Activated naive CD8-positive, alpha-beta T cell treated with anti-CD3 and anti-CD28 coated beads, Interleukin-2, amount 10 ng/mL, durations not matched to agents 7 days and 5 days (primary cell): ENCODE data around the gene THADA. TPM values are rescaled to one million over a fixed set of nuclear protein-coding genes. Genes with fewer than 3 reads are reported as not detected.
A peak's percentile ranks its signal among the peaks of the same experiment; 100 is the strongest.
"Not testable (repeated sequence)": the region's sequence is repeated elsewhere in the genome, so short reads cannot be mapped to it uniquely, and the experiment has no call there.

Experiments
- ATAC-seq: fragments of 150-1000 bp; cut with Tn5 transposase; one replicate; pipeline ENCODE4 v1.10.0; 2021; ENCODE audit warnings: low read depth, moderate library complexity
- POLR2A ChIA-PET: fragments of 350-600 bp; sonication (Branson Sonifier 250); formaldehyde crosslinking; loops from one replicate; lab custom pipeline; 2021; ENCODE audit warnings: antibody characterized with exemption; lab: Charles Lee
- DNase-seq: peaks from one replicate; pipeline ENCODE4 v3.0.0; 2021
- H3K27ac Mint-ChIP-seq: one replicate; pipeline ENCODE4 v1.8.0; 2022; ENCODE audit warnings: mild to moderate bottlenecking, mixed read lengths
- H3K27me3 Mint-ChIP-seq: one replicate; pipeline ENCODE4 v1.8.0; 2022; ENCODE audit warnings: mild to moderate bottlenecking, moderate library complexity, mixed read lengths
- H3K36me3 Mint-ChIP-seq: one replicate; pipeline ENCODE4 v1.8.0; 2021; ENCODE audit warnings: mild to moderate bottlenecking, mixed read lengths
- H3K4me1 Mint-ChIP-seq: one replicate; pipeline ENCODE4 v1.8.0; 2021; ENCODE audit warnings: mixed read lengths
- H3K4me3 Mint-ChIP-seq: one replicate; pipeline ENCODE4 v1.8.0; 2022; ENCODE audit warnings: mild to moderate bottlenecking, moderate library complexity, mixed read lengths
- H3K9me3 Mint-ChIP-seq: one replicate; pipeline ENCODE4 v1.8.0; 2021; ENCODE audit warnings: mixed read lengths
- total RNA-seq, 2 experiments: library from RNA; stranded (reverse); gene quantifications; one replicate each; pipeline ENCODE4 v1.2.3, GENCODE V29; 2021

THADA gene
- total RNA-seq, 2 experiments from 2014 or later: 30.5 to 30.8 TPM

DNA sequence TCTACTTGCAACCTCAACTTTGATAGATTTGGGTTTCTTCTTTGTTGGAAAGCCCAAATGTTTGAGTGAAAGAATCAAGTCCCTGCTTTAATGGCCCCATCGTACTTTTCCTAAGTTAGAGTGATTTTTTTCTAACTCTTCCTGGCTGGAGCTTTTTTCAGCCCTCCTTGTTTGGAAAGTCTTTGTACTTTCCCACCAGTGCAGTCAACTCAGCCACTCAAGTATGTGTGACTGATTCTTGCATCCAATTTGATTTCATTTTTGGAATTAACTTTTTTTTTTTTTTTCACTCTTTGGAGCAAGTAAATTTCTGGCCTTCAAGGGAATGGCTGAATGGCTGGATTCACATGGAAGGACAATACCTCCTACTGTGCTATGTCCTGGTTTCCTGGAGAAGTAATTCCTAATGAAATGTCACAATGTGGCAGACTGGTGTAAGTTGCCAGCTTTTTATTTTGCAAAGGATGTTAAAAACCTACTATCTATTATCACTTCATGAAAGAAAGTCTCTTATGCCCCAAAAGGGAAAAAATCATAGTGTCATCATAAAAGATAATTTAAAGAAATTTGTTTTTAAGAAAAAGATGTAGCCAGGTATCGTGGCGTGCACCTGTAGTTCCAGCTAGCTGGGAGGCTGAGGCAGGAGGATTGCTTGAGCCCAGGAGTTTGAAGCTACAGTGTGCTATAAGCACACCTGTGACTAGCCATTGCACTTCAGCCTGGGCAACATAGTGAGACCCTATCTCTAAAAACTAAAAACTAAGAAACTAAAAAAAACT lies 293.5 kb downstream of the THADA start:
- ATAC-seq (no peak), DNase-seq (no peak)
- H3K36me3 Mint-ChIP-seq: peaks cover 12% of the 10 kb centered on the region
- H3K27me3 Mint-ChIP-seq: no peaks in the 10 kb centered on the region
- no peaks in the 10 kb centered on the region for H3K9me3 Mint-ChIP-seq
- H3K27ac Mint-ChIP-seq: no peak overlapping the region
- H3K4me1 Mint-ChIP-seq: peaks cover 11% of the 10 kb centered on the region
- no peak overlapping the region for H3K4me3 Mint-ChIP-seq
- POLR2A ChIA-PET: interaction anchor here (0.6 kb wide), 1 partner anchor 374 kb away, joined by 3 read pairs; no protein-coding TSS in a partner anchor

GRCh38 chr2:43300781-43301583 lies 294.9 kb downstream of the THADA start:
- POLR2A ChIA-PET: interaction anchor here (0.6 kb wide), 1 partner anchor 753 kb away, joined by 5 read pairs; no protein-coding TSS in a partner anchor
- ATAC-seq: no peak
- Mint-ChIP-seq H3K4me3 (no peak overlapping the region), H3K9me3 (no peaks in the 10 kb centered on the region), H3K27ac (no peak overlapping the region), H3K27me3 (no peaks in the 10 kb centered on the region), H3K4me1 (peaks cover 11% of the 10 kb centered on the region), H3K36me3 (peaks cover 12% of the 10 kb centered on the region)
- no peak for DNase-seq

GRCh38 chr2:43300222-43300621 lies 295.6 kb downstream of the THADA start:
- ATAC-seq: no peak
- POLR2A ChIA-PET: no interaction called here
- no peak overlapping the region for H3K27ac Mint-ChIP-seq

DNA sequence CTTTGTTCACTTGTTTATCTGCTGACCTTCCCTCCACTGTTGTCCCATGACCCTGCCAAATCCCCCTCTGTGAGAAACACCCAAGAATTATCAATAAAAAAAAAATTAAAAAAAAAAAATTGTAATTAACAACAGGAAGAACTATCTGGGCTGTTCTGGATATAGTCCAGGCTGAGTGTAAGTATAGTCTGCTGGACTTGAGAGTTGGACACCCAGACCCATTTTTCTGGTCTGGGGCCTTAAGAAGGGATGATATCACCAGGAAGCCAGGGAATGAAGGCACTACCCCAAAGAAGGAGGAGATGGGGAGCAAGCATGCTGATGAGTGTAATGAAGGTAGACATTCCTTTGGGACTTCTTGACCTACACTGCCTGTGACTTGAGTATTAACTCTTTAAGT lies 297.3 kb downstream of the THADA start:
- peaks cover 5% of the 10 kb centered on the region for H3K36me3 Mint-ChIP-seq
- POLR2A ChIA-PET: no interaction called here
- no peaks in the 10 kb centered on the region for H3K27me3 Mint-ChIP-seq
- DNase-seq (no peak), ATAC-seq (no peak)
- no peaks in the 10 kb centered on the region for H3K9me3 Mint-ChIP-seq
- H3K4me3 Mint-ChIP-seq: no peak overlapping the region
- H3K4me1 Mint-ChIP-seq: peaks cover 17% of the 10 kb centered on the region
- H3K27ac Mint-ChIP-seq: no peak overlapping the region

More at GRCh38 chr2:43300222-43300621, 295.6 kb downstream of the THADA start:
- peaks cover 7% of the 10 kb centered on the region for H3K4me1 Mint-ChIP-seq
- no peak overlapping the region for H3K4me3 Mint-ChIP-seq
- H3K36me3 Mint-ChIP-seq: peaks cover 6% of the 10 kb centered on the region
- H3K27me3 Mint-ChIP-seq: no peaks in the 10 kb centered on the region
- no peak for DNase-seq
- no peaks in the 10 kb centered on the region for H3K9me3 Mint-ChIP-seq

DNA sequence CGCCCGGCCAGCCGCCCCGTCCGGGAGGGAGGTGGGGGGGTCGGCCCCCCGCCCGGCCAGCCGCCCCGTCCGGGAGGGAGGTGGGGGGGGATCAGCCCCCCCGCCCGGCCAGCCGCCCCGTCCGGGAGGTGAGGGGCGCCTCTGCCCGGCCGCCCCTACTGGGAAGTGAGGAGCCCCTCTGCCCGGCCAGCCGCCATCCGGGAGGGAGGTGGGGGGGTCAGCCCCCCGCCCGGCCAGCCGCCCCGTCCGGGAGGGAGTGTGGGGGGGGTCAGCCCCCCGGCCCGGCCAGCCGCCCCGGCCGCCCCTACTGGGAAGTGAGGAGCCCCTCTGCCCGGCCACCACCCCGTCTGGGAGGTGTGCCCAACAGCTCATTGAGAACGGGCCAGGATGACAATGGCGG lies 298.1 kb downstream of the THADA start:
- H3K9me3 Mint-ChIP-seq, H3K27me3 Mint-ChIP-seq, ATAC-seq, H3K4me3 Mint-ChIP-seq, POLR2A ChIA-PET, H3K27ac Mint-ChIP-seq, H3K36me3 Mint-ChIP-seq, DNase-seq: not testable (repeated sequence)
- peaks cover 20% of the 10 kb centered on the region for H3K4me1 Mint-ChIP-seq

DNA sequence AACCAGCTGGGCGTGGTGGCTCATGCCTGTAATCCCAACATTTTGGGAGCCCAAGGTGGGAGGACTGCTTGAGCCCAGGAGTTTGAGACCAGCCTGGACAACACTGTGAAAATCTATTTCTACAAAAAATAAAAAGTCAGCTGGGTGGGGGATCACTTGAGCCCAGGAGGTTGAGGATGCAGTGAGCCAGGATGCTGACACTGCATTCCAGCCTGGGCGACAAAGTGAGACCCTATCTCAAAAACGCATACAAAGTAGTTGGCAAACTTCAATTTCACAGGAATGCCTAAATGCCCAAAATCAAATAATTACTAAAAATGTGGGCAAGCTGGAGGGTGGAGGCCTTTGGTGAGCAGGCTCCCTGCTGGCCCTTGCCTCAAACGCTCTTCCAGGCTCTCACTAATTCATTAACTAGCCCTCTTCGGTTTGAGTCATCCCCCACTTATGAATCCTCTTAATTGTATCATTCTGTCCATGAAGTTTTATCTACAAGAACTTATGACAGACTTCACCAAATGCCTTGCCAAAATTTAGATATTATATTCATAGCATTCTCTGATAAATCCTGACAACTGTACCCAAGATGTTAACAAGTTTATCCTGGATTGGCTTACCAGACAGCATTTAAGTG lies 300.8 kb downstream of the THADA start:
- no peak overlapping the region for H3K27ac Mint-ChIP-seq
- peaks cover 27% of the 10 kb centered on the region for H3K36me3 Mint-ChIP-seq
- H3K27me3 Mint-ChIP-seq: no peaks in the 10 kb centered on the region
- peaks cover 24% of the 10 kb centered on the region for H3K4me1 Mint-ChIP-seq
- no peak overlapping the region for H3K4me3 Mint-ChIP-seq
- DNase-seq (no peak), ATAC-seq (no peak)
- H3K9me3 Mint-ChIP-seq: no peaks in the 10 kb centered on the region
- POLR2A ChIA-PET: no interaction called here

DNA sequence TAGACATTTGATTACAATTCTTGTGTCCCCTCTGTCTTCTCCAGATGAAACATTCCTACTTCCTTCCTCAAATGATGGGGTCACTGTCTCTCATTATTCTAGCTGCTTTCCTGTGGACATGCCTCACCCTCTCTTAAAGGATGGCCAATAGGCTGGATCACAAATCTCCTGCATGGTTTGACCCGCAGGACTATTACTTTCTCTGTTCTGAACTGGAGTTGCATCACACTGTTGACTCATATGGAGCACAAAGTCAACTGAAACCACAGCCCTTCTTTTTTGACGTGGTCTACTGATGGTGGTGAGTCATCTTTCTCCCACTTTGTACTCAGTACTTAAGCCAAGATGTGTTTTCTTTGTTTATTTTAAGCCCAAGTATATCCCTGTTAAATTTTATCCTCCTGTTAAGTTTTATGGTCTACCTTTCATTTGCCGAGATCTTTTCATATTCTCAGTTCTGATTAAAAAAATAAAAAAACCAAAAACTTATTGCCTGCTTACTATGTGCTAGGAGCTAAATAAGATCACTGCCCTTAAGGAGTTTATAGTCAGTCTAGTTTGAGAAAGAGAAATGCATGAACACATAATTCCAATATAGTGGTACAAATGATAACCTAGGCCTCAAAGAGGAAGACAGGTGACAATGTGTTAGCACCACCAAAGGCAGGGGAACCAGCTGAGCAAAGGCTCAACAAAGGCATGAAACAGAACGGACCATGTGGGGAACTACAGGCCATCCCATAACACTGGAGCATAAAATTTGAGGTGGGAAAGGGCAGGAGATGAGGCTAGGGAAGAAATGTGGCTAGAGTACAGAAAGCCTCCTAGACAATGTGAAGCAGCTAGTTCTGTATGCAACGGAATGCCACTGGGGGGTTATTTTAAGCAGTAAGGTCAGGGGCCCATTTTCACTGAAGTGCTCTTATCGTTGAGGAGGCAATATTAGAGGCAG lies 301.8 kb downstream of the THADA start:
- Mint-ChIP-seq H3K27ac (peak overlapping the region; percentile 94), H3K9me3 (no peaks in the 10 kb centered on the region), H3K4me3 (peak overlapping the region; percentile 50), H3K4me1 (peaks cover 24% of the 10 kb centered on the region), H3K36me3 (peaks cover 33% of the 10 kb centered on the region), H3K27me3 (no peaks in the 10 kb centered on the region)
- POLR2A ChIA-PET: interaction anchor here (0.5 to 1.3 kb wide), 4 partner anchors 38 to 179 kb away, joined by 3 to 6 read pairs (median 4); partner anchors contain the start of gene ZFP36L2
- DNase-seq (no peak), ATAC-seq (peak; percentile 99)

GRCh38 chr2:43292851-43293743 lies 302.7 kb downstream of the THADA start:
- POLR2A ChIA-PET: interaction anchor here (0.5 to 1.3 kb wide), 4 partner anchors 37 to 180 kb away, joined by 3 to 6 read pairs (median 4); partner anchors contain the start of gene ZFP36L2

GRCh38 chr2:43292297-43292696 lies 303.5 kb downstream of the THADA start:
- Mint-ChIP-seq H3K9me3 (no peaks in the 10 kb centered on the region), H3K36me3 (peaks cover 40% of the 10 kb centered on the region)

More at GRCh38 chr2:43292851-43293743, 302.7 kb downstream of the THADA start:
- H3K36me3 Mint-ChIP-seq: peaks cover 35% of the 10 kb centered on the region
- peak overlapping the region; percentile 94 for H3K27ac Mint-ChIP-seq
- DNase-seq (no peak), ATAC-seq (no peak)
- no peaks in the 10 kb centered on the region for H3K27me3 Mint-ChIP-seq
- H3K4me1 Mint-ChIP-seq: peaks cover 24% of the 10 kb centered on the region
- H3K4me3 Mint-ChIP-seq: no peak overlapping the region
- H3K9me3 Mint-ChIP-seq: no peaks in the 10 kb centered on the region

GRCh38 chr2:43289331-43289730 lies 306.5 kb downstream of the THADA start:
- peaks cover 17% of the 10 kb centered on the region for H3K9me3 Mint-ChIP-seq
- H3K27me3 Mint-ChIP-seq: no peaks in the 10 kb centered on the region
- POLR2A ChIA-PET: no interaction called here
- H3K4me3 Mint-ChIP-seq: no peak overlapping the region
- ATAC-seq: no peak
- H3K27ac Mint-ChIP-seq: no peak overlapping the region
- peaks cover 70% of the 10 kb centered on the region for H3K36me3 Mint-ChIP-seq
- DNase-seq: no peak
- peaks cover 18% of the 10 kb centered on the region for H3K4me1 Mint-ChIP-seq

More at GRCh38 chr2:43292297-43292696, 303.5 kb downstream of the THADA start:
- Mint-ChIP-seq H3K27ac (no peak overlapping the region), H3K4me3 (no peak overlapping the region), H3K27me3 (no peaks in the 10 kb centered on the region), H3K4me1 (peaks cover 24% of the 10 kb centered on the region)
- POLR2A ChIA-PET: no interaction called here
- ATAC-seq: no peak
- no peak for DNase-seq

- ATAC-seq (no peak), DNase-seq (no peak)
- Mint-ChIP-seq H3K27ac (no peak overlapping the region), H3K9me3 (peaks cover 18% of the 10 kb centered on the region), H3K4me1 (peaks cover 12% of the 10 kb centered on the region), H3K27me3 (no peaks in the 10 kb centered on the region), H3K4me3 (no peak overlapping the region), H3K36me3 (peaks cover 76% of the 10 kb centered on the region)
- POLR2A ChIA-PET: no interaction called here
Measured at GRCh38 chr2:43288417-43289305, 307.2 kb downstream of the THADA start.
